HG02759 (cell line): ENCODE measurements around the gene EPHA10.
A peak's percentile ranks its signal among the peaks of the same experiment; 100 is the strongest.
"Not testable (repeated sequence)": the region's sequence is repeated elsewhere in the genome, so short reads cannot be mapped to it uniquely, and the experiment has no call there.

ENCODE experiments used
- ATAC-seq: cut with Tn5 transposase; IDR thresholded peaks from one replicate; pipeline ENCODE4 v1.9.1; 2021; ENCODE audit warnings: mild to moderate bottlenecking, moderate library complexity; ENCODE audit not compliant: unreplicated experiment

The EPHA10 gene

GRCh38 chr1:37717631-37718030, 47.3 kb downstream of the EPHA10 start:
- no peak for ATAC-seq

- no peak for ATAC-seq
These were observed 48.6 kb downstream of the EPHA10 start for GRCh38 chr1:37716321-37716720.

- no peak for ATAC-seq
These were observed 50.2 kb downstream of the EPHA10 start for GRCh38 chr1:37714689-37715088.

- ATAC-seq: no peak
These were observed 50.7 kb downstream of the EPHA10 start for GRCh38 chr1:37714226-37714625.

DNA sequence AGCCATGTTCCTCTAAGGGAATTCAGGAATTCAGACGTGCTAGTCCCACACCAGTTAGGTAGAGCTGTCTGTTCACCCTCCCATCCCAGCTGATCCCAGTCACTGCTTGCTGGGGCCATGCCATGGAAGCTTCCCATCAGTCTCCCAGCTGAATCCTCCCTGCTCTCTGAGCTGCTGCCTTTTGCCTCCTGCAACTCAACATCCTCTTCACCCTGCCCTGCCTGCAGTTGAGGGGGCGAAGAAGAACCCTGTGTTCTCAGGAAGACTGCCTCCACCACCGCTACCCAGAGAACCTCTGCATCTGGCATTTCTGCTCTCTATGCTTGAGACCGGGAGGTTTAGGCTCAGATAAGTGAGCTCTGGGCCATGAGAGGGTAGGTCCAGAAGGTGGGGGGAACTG, 56.4 kb downstream of the EPHA10 start:
- ATAC-seq: no peak

GRCh38 chr1:37705399-37705798, 59.5 kb downstream of the EPHA10 start:
- ATAC-seq: no peak

- ATAC-seq: no peak
These were observed 60.0 kb downstream of the EPHA10 start for GRCh38 chr1:37704966-37705365.

DNA sequence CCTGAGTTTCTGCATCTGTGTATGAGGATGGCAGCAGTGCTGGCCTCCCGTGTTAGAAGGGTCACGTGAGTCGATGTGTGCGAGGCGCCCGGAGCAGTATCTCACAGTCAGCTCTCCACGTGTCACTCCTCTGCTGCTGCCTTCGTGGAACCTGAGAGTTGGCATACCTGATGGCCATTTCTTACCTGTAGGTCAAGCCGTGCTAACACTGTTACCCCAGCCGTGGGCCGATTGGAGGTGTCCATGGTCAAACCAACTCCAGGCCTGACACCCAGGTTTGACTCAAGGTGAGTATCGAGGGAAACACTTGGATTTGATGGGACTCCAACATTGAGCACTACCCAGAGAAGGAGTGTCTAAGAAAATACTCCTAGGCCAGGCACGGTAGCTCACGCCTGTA, 61.9 kb downstream of the EPHA10 start:
- ATAC-seq: no peak

- ATAC-seq: no peak
These were observed 63.9 kb downstream of the EPHA10 start for GRCh38 chr1:37701051-37701450.

GRCh38 chr1:37699147-37699546, 65.8 kb downstream of the EPHA10 start:
- ATAC-seq: no peak

- ATAC-seq: no peak
These were observed 67.2 kb downstream of the EPHA10 start for GRCh38 chr1:37697737-37698136.

DNA sequence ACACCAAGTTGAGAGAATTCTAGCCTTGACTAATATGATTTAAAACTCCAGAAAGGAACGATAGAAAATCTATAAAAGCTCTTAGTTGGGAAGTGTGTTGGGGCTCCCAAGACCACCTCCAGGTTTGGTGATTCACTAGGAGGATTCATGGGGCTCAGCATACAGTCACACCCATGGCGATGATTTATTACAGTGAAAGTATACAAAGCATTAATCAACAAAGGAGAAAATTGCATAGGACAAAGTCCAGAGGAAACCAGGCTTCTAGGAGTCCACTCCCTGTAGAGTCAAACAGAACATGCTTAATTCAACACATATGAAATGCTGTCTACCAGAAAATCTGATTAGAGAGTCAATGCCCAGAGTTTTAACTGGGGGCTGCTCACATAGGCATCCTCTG, 67.8 kb downstream of the EPHA10 start:
- no peak for ATAC-seq

DNA sequence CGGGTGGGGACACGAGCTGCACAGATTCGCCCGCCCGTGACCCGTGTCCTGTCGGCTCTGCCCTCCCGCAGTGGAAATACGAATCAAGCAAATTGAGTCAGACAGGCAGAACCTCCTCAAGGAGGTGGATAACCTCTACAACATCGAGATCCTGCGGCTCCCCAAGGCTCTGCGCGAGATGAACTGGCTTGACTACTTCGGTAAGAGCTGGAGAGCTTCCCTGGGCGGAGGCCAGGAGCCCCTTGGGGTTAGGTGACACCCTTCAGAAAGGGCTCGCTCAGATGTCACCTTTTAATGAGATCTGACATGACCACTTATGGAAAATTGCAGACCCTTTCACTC, 72.1 kb downstream of the EPHA10 start:
- no peak for ATAC-seq

DNA sequence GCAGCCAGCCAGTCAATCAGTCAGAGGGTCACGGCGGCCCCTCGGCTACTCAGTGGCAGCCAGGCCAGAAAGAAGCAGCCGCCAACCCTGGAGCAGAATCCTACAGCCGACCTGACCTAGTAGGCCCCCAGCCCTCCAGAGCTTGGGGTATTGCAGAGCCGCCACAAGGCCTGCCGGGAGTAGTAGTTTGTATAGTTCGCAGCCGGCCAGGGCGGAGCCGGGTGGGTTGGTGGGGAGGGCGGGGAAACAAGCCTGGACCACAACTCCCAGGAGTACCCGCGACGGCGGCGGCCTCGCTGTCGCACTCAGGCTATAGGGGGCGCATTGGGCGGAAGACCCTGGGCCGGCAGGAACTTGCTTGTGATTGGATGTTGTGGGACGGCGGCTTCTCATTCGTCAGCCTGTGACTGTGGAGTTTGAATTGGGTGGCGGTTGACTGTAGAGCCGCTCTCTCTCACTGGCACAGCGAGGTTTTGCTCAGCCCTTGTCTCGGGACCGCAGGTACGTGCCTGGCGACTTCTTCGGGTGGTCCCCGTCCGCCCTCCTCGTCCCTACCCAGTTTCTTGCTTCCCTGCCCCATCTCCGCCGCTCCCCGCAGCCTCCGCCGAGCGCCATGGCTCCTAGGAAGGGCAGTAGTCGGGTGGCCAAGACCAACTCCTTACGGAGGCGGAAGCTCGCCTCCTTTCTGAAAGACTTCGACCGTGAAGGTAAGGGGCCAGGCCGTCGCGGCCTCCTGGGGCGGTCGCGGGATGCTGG, 72.7 kb downstream of the EPHA10 start, which contains the start of gene CDCA8:
Gene CDCA8, plus strand, starts transcription at position 439 of the 756 bp plus-strand sequence. Its CDS starts 175 bp downstream, at position 614.
- peak; percentile 85 for ATAC-seq

GRCh38 chr1:37691497-37692077, 73.3 kb downstream of the EPHA10 start:
- no peak for ATAC-seq

- no peak for ATAC-seq
These were observed 76.0 kb downstream of the EPHA10 start for GRCh38 chr1:37688926-37689325.

- ATAC-seq: not testable (repeated sequence)
These were observed 77.2 kb downstream of the EPHA10 start for GRCh38 chr1:37687764-37688163.

DNA sequence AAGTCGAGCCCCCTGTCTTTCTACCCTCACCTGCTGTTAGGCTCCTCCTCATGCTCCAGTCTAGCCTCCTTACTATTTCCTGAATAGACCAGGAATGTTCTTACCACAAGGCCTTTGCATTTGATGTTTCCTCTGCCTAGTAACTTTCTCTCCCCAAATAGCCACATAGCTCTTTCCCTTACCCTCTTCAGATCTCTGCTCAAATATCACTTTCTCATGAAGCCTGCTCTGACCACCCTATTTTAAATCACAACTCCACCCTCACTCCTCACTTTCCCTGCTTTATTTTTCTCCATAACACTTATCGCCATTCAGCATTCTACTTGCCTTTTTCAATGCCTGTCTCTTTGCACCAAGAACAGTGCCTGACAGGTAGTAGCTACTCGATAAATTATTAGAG, 79.2 kb downstream of the EPHA10 start:
- no peak for ATAC-seq

- not testable (repeated sequence) for ATAC-seq
These were observed 80.7 kb downstream of the EPHA10 start for GRCh38 chr1:37684182-37684581.

GRCh38 chr1:37682334-37682987, 82.5 kb downstream of the EPHA10 start:
- ATAC-seq: no peak

DNA sequence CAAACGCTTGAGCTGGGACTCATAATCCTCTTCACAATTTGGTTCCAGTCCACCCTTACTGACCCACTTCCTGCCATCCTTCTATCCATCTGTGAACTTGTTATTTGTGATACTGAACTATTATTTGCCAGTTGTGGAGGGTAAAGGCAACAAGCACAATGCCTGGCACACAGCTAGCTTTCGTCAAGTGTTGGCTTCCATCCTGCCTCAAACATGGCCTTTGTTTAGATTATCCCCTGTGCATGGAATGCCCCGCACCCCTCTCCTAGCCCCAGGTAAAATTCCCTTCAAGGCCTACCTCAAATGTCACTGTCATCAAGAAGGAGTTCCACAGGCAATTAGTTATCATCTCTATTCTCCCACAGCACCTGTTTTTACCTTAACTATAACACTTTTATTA, 84.0 kb downstream of the EPHA10 start:
- no peak for ATAC-seq

DNA sequence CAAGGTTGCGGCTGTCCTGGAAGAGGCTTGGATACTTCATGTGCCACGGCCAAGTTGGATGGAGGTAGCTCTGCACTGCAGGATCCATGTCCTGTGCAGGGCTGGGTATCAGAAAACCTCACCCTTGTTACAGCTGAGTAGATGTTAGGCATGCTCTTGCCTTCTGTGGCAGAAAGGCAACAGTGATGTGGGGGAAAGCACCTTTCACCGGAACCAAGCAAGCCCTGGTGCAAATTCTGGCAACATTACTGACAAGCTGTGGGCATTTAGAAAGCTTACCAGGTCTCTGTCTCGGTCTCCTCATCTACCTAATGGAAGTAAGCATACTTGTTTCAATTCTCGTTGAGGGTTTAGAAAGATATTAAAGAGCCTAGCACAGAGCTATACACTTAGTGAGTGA, 87.1 kb downstream of the EPHA10 start:
- ATAC-seq: no peak
